ENCODE results near the gene PRKCE.

DNA sequence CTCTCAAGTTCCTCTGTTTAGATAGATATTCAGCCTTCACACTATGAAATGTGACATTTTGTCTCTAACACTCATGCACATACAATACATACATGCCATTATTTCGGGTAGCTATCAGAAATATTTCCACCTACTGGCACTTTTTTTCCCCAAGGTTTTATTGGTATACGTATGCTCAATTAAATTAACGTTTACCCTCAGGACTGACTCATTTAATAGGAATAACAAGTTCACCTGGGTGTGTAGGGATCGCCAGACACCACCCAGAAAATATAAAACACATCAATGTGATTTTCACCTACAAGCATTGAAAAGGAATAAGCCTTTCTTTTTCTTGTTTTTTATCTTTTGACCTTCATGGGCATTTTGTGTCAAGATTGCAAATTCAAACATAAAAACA, 507.2 kb downstream of the PRKCE start:
- TF ChIP-seq POLR2AphosphoS5 (IDR thresholded peaks at IDR 0.05; ENCODE audit: low read depth, low read length) (no peak), POLR2A (IDR thresholded peaks at IDR 0.05; ENCODE audit: low read depth, low read length) (no peak)
